Muscle layer of duodenum (tissue), 2 donors: ENCODE measurements around the gene FOXD4L6.
"Not testable (repeated sequence)": the region's sequence is repeated elsewhere in the genome, so short reads cannot be mapped to it uniquely, and the experiment has no call there.

Experiments
- H3K27ac ChIP-seq: one replicate; pipeline ENCODE4 v1.7.0; 2013; ENCODE audit warnings: mild to moderate bottlenecking, low read length
- H3K27me3 ChIP-seq: one replicate; pipeline ENCODE4 v1.7.0; 2013; ENCODE audit warnings: low read depth, mild to moderate bottlenecking, control low read depth, low read length
- H3K36me3 ChIP-seq, 2 donors: one replicate each; pipeline ENCODE4 v1.7.0; 2013; ENCODE audit warnings: low read length in 2 of 2, control low read depth in 1 of 2, mild to moderate bottlenecking in 1 of 2; ENCODE audit not compliant: insufficient read depth in 2 of 2, control insufficient read depth in 1 of 2
- H3K4me1 ChIP-seq, 2 donors: one replicate each; pipeline ENCODE4 v1.7.0; 2013; ENCODE audit warnings: low read length in 2 of 2, mild to moderate bottlenecking in 2 of 2, control low read depth in 1 of 2, moderate library complexity in 1 of 2; ENCODE audit not compliant: insufficient read depth in 2 of 2, control insufficient read depth in 1 of 2
- H3K4me3 ChIP-seq, 2 donors: one replicate each; pipeline ENCODE4 v1.7.0; 2013; ENCODE audit warnings: low read length in 2 of 2, low read depth in 1 of 2, mild to moderate bottlenecking in 1 of 2
- H3K9me3 ChIP-seq, 2 donors: one replicate each; pipeline ENCODE4 v1.7.0; 2013; ENCODE audit warnings: low read length in 2 of 2, control low read depth in 1 of 2, mild to moderate bottlenecking in 1 of 2; ENCODE audit not compliant: control insufficient read depth in 1 of 2
- donor health status: healthy.

The FOXD4L6 gene

DNA sequence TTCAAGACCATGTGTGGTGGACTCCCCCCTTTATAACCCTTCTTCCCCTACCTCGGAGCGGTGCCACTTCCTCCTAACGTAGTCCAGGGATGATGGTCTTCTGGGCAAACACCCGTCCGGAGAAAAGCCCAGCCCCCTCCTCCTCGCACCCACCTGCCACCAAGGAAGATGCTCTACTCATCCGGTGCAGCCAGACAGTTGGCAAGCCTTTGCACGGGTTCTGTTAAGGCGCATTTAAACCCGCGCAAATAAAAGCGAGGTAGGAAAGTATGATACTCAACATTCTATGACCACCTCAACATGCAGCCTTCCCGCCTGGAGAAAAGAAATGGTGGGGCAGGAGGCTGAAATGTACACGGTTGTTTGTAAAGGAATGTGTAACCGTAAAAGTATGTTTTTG is at the start of gene FOXD4L6:
Gene FOXD4L6 (minus strand): TSS at position 101 of the 400 bp plus-strand sequence. CDS start 298 bp downstream, outside the sequence.
- H3K36me3 ChIP-seq, H3K9me3 ChIP-seq, H3K4me1 ChIP-seq, H3K27me3 ChIP-seq, H3K4me3 ChIP-seq, H3K27ac ChIP-seq: not testable (repeated sequence)

DNA sequence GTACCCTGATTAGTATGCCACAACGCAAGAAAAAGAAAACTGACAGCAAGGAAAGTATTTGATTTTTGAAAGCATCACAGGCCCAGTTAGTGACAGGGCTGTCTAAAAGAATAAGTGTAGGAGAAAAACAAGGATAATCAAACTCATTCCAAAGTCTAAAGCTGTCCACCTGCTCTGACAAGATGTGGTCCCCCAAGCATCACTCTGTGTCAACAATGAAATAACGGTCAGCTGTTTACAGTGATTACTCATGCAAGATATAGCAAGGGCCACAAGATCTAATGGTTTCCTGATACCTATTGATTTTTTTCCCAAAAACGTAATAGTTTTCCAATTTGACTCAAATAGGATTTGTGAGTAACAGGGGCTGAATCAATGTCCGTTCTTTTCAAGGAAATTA is 46.5 kb upstream of the FOXD4L6 start:
- H3K27me3 ChIP-seq, H3K4me1 ChIP-seq, H3K27ac ChIP-seq, H3K4me3 ChIP-seq, H3K9me3 ChIP-seq, H3K36me3 ChIP-seq: not testable (repeated sequence)

DNA sequence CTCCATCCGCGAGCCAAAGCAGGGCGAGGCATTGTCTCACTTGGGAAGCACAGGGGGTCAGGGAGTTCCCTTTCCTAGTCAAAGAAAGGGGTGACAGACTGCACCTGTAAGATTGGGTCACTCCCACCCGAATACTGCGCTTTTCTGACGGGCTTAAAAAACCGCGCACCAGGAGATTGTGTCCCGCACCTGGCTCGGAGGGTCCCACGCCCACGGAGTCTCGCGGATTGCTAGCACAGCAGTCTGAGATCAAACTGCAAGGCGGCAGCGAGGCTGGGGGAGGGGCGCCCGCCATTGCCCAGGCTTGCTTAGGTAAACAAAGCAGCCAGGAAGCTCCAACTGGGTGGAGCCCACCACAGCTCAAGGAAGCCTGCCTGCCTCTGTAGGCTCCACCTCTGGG is 21.6 kb upstream of the FOXD4L6 start:
- not testable (repeated sequence) for H3K27ac ChIP-seq, H3K4me1 ChIP-seq, H3K27me3 ChIP-seq, H3K36me3 ChIP-seq, H3K4me3 ChIP-seq, H3K9me3 ChIP-seq

DNA sequence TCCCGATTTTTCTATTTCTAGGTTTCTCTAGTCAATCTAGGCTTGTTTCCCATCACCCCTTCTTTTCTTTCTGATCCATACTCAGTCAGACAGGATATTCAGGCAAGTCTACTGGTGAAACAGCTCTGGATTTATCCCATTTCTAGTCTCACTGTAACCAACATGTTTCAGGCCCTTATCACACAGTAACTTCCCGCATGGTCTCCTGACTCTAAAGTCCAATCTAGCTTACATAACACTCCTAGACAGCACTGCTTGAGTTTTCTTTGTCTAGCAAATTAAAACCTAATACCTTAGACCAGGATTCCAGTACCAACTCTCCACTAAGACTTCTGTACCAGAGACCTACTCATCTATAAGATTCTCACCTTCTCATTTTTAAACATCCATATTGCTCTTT is 13.4 kb upstream of the FOXD4L6 start:
- H3K36me3 ChIP-seq, H3K27me3 ChIP-seq, H3K4me1 ChIP-seq, H3K9me3 ChIP-seq, H3K4me3 ChIP-seq, H3K27ac ChIP-seq: not testable (repeated sequence)

DNA sequence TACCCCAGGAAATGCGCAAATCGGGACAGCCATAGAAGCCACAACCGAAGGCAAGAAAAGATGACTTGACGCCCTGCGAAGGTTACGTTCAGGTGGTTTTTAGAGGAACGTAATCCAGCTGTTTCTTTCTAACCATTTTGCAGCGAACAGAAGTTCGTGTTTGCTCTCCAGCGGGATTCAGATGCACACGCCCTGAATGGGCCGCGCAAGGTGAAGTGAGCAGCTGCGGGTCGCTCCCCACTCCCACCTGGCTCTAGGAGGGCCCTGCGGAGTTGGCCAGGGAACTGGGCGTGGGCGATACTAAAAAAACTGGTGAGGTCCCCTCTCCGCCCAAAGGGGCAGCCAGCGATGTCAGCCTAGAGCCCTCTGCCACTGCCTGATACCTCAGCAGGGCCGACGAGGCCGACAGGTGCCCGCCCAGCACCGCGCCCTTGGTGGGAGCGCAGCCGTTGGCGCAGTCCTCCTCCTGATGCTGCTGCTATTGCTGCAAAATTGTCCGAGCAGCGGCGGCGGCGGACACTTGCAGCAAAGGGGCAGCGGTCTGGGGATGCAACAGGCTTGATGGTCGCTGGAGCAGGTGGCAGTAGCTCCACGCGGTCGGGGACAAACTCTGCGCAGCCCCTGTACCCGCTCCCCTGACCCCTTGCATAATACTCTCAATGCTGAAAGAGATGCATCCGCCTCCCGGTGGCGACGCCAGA is 1.6 kb downstream of the FOXD4L6 start:
- not testable (repeated sequence) for H3K4me1 ChIP-seq, H3K9me3 ChIP-seq, H3K4me3 ChIP-seq, H3K36me3 ChIP-seq, H3K27me3 ChIP-seq, H3K27ac ChIP-seq

DNA sequence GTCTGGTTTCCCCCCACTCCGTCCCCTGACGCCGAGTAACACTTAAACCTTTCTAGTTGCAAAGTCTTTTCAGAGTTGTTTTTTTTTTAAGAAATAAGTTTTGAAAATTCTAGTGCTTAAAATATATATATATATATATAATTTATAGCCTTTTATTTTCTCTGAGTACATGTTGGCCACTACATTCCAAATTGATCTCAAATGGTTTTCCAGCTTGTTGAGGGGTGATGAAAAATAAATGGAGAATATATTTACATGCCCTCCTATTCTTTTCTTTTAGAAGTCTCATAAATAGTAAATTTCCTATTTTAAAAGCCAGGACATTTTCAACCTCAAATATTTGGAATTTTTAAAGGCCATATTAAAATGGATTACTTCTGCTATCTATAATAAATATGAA is 2.5 kb downstream of the FOXD4L6 start:
- not testable (repeated sequence) for H3K27ac ChIP-seq, H3K4me3 ChIP-seq, H3K4me1 ChIP-seq, H3K9me3 ChIP-seq, H3K27me3 ChIP-seq, H3K36me3 ChIP-seq

DNA sequence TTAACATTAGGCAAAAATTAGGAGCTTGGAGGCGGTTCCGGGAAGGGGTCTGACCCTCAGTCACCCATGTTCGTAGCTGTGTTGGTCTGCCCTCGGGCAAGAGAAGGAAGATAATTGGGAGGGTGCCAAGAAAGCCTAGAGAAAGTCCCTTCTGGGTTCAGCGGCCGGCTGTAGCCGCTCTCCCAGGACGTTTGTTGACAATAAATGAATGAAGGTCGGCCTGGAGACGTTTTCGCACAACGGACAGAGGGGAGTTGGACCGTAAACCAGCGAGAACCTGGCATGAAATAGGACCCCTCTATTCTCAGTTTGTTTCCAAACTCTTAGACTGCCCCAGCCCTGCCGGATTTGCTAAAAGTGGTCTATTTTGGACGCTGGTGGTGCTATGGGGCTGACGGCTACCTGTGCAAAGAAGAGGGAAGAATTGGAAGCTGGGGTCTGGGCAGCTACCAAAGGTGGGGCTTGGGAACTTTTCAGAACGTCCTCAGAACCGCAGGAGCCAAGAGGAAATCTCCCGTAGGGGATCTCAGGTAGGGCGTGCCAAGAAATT is 3.3 kb downstream of the FOXD4L6 start:
- H3K9me3 ChIP-seq, H3K27ac ChIP-seq, H3K4me3 ChIP-seq, H3K4me1 ChIP-seq, H3K36me3 ChIP-seq, H3K27me3 ChIP-seq: not testable (repeated sequence)

DNA sequence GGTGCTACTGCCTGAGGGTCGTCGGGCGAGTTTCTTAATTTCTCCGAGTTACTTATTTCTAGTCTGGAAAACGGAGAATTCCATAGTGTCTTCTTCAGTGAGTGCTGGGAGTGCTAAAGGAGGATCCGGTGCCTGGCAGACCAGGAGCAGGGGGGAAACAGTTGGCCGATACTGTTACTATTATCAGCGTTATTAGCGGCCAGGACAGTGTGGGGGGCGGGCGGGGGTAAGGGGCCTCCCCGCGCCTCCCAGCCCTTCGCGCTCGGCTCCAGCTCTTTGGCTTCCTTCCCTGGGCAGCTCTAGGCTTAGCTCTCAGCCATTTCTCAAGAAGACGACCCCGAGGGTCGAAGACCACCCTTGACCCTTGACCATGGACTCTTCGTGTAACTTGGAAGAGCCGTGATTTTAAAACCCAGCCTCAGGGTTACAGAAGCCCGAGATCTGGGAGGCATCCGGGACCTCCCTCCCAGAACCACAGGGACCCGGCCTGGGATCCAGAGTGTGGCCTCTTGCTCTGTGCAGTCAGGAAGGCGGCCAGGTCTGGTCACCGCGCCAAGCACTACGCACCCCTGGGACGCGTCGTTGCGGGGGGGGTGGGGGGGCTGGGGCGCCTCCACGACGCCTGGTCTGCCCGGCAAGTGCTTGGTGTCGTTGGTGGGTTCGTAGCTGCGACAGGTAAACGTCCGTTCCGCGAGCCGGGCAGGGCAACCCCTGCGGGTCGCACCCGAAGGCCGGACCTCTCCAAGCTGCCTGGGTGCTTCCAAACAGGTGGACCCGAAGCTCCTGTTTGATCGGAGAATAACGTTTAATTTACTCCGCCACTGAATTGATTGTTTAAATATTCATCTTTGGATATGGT is 4.0 kb downstream of the FOXD4L6 start:
- H3K9me3 ChIP-seq, H3K4me1 ChIP-seq, H3K27ac ChIP-seq, H3K27me3 ChIP-seq, H3K4me3 ChIP-seq, H3K36me3 ChIP-seq: not testable (repeated sequence)

DNA sequence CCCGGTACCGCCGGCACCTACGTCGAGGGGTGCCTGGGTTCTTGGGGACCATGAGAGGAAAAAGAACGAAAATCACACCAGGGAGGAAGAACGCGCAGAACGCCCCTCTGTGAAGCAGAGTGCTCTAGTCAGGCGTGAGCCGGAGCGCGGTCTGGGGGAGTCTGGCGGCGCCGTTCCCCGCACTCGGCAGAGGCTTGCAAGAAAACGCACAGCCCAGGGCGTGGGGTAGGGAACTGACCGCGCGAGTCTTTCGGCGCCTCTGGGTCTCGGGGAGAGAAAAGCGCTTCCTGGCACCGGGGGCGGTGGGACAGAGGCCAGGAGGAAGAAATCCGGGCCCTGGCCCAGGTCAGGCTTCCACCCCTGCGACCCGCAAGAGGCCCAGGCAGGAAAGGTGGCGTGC is 4.7 kb downstream of the FOXD4L6 start:
- H3K27me3 ChIP-seq, H3K27ac ChIP-seq: not testable (repeated sequence)

DNA sequence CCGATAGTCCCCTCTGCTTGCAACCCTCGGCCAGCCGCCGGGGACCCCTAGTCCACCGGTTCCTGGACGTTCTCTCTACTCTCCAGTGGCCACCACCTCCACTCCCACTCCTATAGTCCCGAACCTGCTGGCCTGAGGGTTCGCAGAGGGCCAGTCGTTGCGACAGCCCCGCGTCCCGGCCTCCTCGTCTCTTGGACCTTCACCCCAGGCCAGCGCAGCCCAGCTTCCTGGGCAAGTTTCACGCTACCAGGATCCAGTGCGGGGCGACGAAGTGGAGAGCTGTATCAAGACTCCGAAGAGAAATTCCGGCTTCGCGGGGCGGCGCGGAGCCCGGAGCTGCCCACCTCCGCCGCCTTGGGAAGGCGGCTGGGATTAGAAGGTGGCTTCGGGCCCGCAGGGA is 5.1 kb downstream of the FOXD4L6 start:
- not testable (repeated sequence) for H3K9me3 ChIP-seq, H3K4me3 ChIP-seq, H3K27me3 ChIP-seq, H3K36me3 ChIP-seq, H3K4me1 ChIP-seq, H3K27ac ChIP-seq

More for the DNA sequence above, 4.7 kb downstream of the FOXD4L6 start:
- H3K9me3 ChIP-seq, H3K4me3 ChIP-seq, H3K36me3 ChIP-seq, H3K4me1 ChIP-seq: not testable (repeated sequence)

DNA sequence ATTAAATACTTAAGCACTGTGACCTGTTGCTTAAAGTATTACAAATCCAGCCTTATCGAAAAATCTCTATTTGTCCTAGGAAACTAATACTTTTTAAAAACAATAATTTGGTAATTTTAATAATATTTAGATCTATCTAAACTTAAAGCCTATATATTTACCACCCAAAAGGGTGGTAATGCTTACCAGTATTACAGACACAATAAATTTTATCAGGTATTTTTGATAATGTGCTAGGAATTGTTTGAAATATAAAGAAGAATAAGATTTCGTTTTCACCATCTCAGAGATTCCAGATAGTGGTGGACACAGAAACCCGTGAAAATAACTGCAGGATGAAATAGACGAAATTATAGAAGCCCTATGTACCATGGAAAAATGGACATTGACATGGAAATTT is 7.8 kb downstream of the FOXD4L6 start:
- not testable (repeated sequence) for H3K9me3 ChIP-seq, H3K27me3 ChIP-seq, H3K4me3 ChIP-seq, H3K36me3 ChIP-seq, H3K4me1 ChIP-seq, H3K27ac ChIP-seq

DNA sequence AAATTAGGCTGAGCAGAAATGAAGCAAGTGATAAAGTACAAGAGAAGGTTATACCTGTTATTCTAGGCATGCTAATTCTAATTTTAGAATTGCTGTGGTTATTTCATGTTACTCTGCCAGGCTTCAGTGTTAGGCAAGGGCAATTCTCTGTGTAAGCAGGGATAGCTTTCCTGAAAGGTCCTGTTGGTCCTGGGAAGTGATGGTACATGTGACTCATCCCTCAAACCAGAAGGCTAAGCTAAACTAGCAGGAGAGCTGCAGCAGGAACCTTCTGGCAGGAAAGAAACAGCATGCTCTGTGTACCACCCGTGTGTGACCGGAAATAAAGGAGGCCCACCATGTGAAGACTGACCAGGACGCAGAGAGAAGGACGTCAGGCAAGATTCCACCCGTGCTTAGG is 8.8 kb downstream of the FOXD4L6 start:
- H3K4me1 ChIP-seq, H3K36me3 ChIP-seq, H3K27me3 ChIP-seq, H3K27ac ChIP-seq, H3K9me3 ChIP-seq, H3K4me3 ChIP-seq: not testable (repeated sequence)
